Thyroid gland (tissue), 4 donors: ENCODE data around the gene MMD2. TPM values are rescaled to one million over a fixed set of nuclear protein-coding genes. Genes with fewer than 3 reads are reported as not detected.
A peak's percentile ranks its signal among the peaks of the same experiment; 100 is the strongest.

ENCODE experiments used
- DNase-seq, 2 donors: peaks; one replicate each; pipeline ENCODE4 v3.0.0-alpha.2; 2019
- H3K27ac ChIP-seq, 3 donors: fragments of 200-600 bp; sonication (generic); 1 replicate in 2 of 3; 2 replicates in 1 of 3; pipeline ENCODE4 v1.5.1; 2016 to 2019; ENCODE audit warnings: mild to moderate bottlenecking in 1 of 3, moderate library complexity in 1 of 3
- H3K27me3 ChIP-seq: fragments of 200-600 bp; sonication (generic); one replicate; pipeline ENCODE4 v1.5.1; 2019
- H3K36me3 ChIP-seq, 2 donors: fragments of 200-600 bp; sonication (generic); one replicate each; pipeline ENCODE4 v1.5.1; 2016 to 2019
- H3K4me1 ChIP-seq, 2 donors: fragments of 200-600 bp; sonication (generic); one replicate each; pipeline ENCODE4 v1.5.1; 2017 to 2019
- H3K4me3 ChIP-seq, 3 donors: fragments of 200-600 bp; sonication (generic); replicated peaks in 1 of 3; 1 replicate in 2 of 3; 2 replicates in 1 of 3; pipeline ENCODE4 v1.5.1; 2016; ENCODE audit warnings: mild to moderate bottlenecking in 1 of 3
- H3K9me3 ChIP-seq: fragments of 200-600 bp; sonication (generic); one replicate; pipeline ENCODE4 v1.5.1; 2017
- CTCF ChIP-seq, 6 experiments: fragments of 200-600 bp in 3 of 6; fragments of 450-650 bp in 3 of 6; sonication (generic) in 3 of 6; IDR thresholded peaks; one replicate each; pipeline ENCODE4 v1.5.1; 2016 to 2019; ENCODE audit warnings: antibody characterized with exemption in 6 of 6, mild to moderate bottlenecking in 2 of 6, inconsistent platforms in 1 of 6, moderate library complexity in 1 of 6
- POLR2A ChIP-seq, 2 donors: fragments of 450-650 bp; IDR thresholded peaks; one replicate each; pipeline ENCODE4 v1.6.1; 2017; ENCODE audit warnings: antibody characterized with exemption in 2 of 2, mild to moderate bottlenecking in 2 of 2, moderate library complexity in 1 of 2
- WGBS, 2 donors: methylation state at CpG; one replicate each; pipeline ENCODE4 v1.1.5; 2017; 5-methylcytosine and 5-hydroxymethylcytosine counted together
- intact Hi-C: fragments of 100-400 bp; cut with DNase I; formaldehyde crosslinking; loops from one replicate; pipeline ENCODE4 v1.15.1; 2023
- total RNA-seq, 4 donors: library from RNA; depleted of rRNA; stranded (reverse); fragments of >200 nt; gene quantifications; one replicate each; pipeline ENCODE4 v1.2.3, GENCODE V29; 2016

The MMD2 gene
- total RNA-seq, 4 donors from 2014 or later: 0.13 TPM; not detected in 3

- H3K27ac ChIP-seq: no peak overlapping the region
- no peak for DNase-seq
- H3K27me3 ChIP-seq: peaks cover 9% of the 10 kb centered on the region
- H3K9me3 ChIP-seq: no peaks in the 10 kb centered on the region
- no peak for TF ChIP-seq POLR2A (IDR thresholded peaks at IDR 0.05)
- no peak for TF ChIP-seq CTCF (IDR thresholded peaks at IDR 0.05)
- H3K36me3 ChIP-seq: no peaks in the 10 kb centered on the region
- WGBS, 2 donors: 53 to 60% methylated on average over 8 to 10 of the region's 10 CpGs
- intact Hi-C loops: no loop called here
- peaks cover 3 to 10% of the 10 kb centered on the region in 2 donors for H3K4me1 ChIP-seq
- no peak overlapping the region for H3K4me3 ChIP-seq
Measured at GRCh38 chr7:4960363-4960762, 1.4 kb upstream of the MMD2 start.

- intact Hi-C loops: no loop called here
- Histone ChIP-seq H3K9me3 (no peaks in the 10 kb centered on the region), H3K4me3 (no peak overlapping the region), H3K27ac (no peak overlapping the region), H3K27me3 (peaks cover 9% of the 10 kb centered on the region), H3K4me1 (peaks cover 3 to 10% of the 10 kb centered on the region in 2 donors), H3K36me3 (no peaks in the 10 kb centered on the region)
- no peak for DNase-seq
- TF ChIP-seq POLR2A (IDR thresholded peaks at IDR 0.05) (no peak), CTCF (IDR thresholded peaks at IDR 0.05) (no peak)
- WGBS, 2 donors: 58% methylated on average over 2 of the region's 4 CpGs; no CpG with 5 or more reads in 1 of the 2 donors
Measured at GRCh38 chr7:4959893-4960292, 906 bp upstream of the MMD2 start.

GRCh38 chr7:4959306-4959705, 319 bp upstream of the MMD2 start:
- H3K9me3 ChIP-seq: no peaks in the 10 kb centered on the region
- H3K27ac ChIP-seq: no peak overlapping the region
- no peak for DNase-seq
- peaks cover 3 to 10% of the 10 kb centered on the region in 2 donors for H3K4me1 ChIP-seq
- H3K4me3 ChIP-seq: peak overlapping the region in 1 of 3 donors; percentile 21
- no peak for TF ChIP-seq CTCF (IDR thresholded peaks at IDR 0.05)
- TF ChIP-seq POLR2A (IDR thresholded peaks at IDR 0.05): no peak
- intact Hi-C loops: no loop called here
- WGBS, 2 donors: no CpG with 5 or more reads among the region's 21 CpGs
- H3K27me3 ChIP-seq: peaks cover 9% of the 10 kb centered on the region
- no peaks in the 10 kb centered on the region for H3K36me3 ChIP-seq

- Histone ChIP-seq H3K36me3 (no peaks in the 10 kb centered on the region), H3K27ac (no peak overlapping the region), H3K4me1 (peaks cover 3 to 10% of the 10 kb centered on the region in 2 donors), H3K27me3 (peaks cover 9% of the 10 kb centered on the region), H3K4me3 (no peak overlapping the region), H3K9me3 (no peaks in the 10 kb centered on the region)
- WGBS, 2 donors: 17 to 25% methylated on average over 8 to 9 of the region's 13 CpGs
- no peak for DNase-seq
- TF ChIP-seq POLR2A (IDR thresholded peaks at IDR 0.05) (no peak), CTCF (IDR thresholded peaks at IDR 0.05) (no peak)
- intact Hi-C loops: no loop called here
Measured at GRCh38 chr7:4957847-4958476, 1.0 kb downstream of the MMD2 start.

- no peak for DNase-seq
Measured at GRCh38 chr7:4951903-4952636, 6.9 kb downstream of the MMD2 start.

More at GRCh38 chr7:4951903-4952636, 6.9 kb downstream of the MMD2 start:
- 13 to 36% methylated on average over 6 to 10 of the region's 11 CpGs for WGBS, 2 donors
- no peak for TF ChIP-seq POLR2A (IDR thresholded peaks at IDR 0.05)
- no peaks in the 10 kb centered on the region for H3K36me3 ChIP-seq
- H3K27ac ChIP-seq: no peak overlapping the region
- no peak overlapping the region for H3K4me3 ChIP-seq
- no peaks in the 10 kb centered on the region for H3K27me3 ChIP-seq
- intact Hi-C loops: no loop called here
- no peaks in the 10 kb centered on the region for H3K9me3 ChIP-seq
- H3K4me1 ChIP-seq: no peaks in the 10 kb centered on the region
